GM15510 (cell line): ENCODE results near the gene MINDY1.

Experiments used
- POLR2A ChIP-seq: IDR thresholded peaks from 3 replicates; pipeline ENCODE4 v1.6.1; 2011; ENCODE audit warnings: borderline replicate concordance; ENCODE audit not compliant: insufficient read length; ENCODE audit errors: extremely low read depth

MINDY1 gene

GRCh38 chr1:151002611-151003010 lies 4.1 kb downstream of the MINDY1 start:
- TF ChIP-seq POLR2A = no peak

GRCh38 chr1:151002051-151002450 lies 4.7 kb downstream of the MINDY1 start:
- no peak for TF ChIP-seq POLR2A

GRCh38 chr1:151001602-151002001 lies 5.1 kb downstream of the MINDY1 start:
- no peak for TF ChIP-seq POLR2A

GRCh38 chr1:151000408-151000807 lies 6.3 kb downstream of the MINDY1 start:
- TF ChIP-seq POLR2A = no peak

GRCh38 chr1:150999926-151000325 lies 6.8 kb downstream of the MINDY1 start:
- TF ChIP-seq POLR2A = no peak

- no peak for TF ChIP-seq POLR2A
These were observed 7.5 kb downstream of the MINDY1 start for GRCh38 chr1:150999051-150999674.

- no peak for TF ChIP-seq POLR2A
These were observed 8.8 kb downstream of the MINDY1 start for GRCh38 chr1:150997949-150998348.

- no peak for TF ChIP-seq POLR2A
These were observed 9.4 kb downstream of the MINDY1 start for GRCh38 chr1:150997126-150997872.

- no peak for TF ChIP-seq POLR2A
These were observed 10.8 kb downstream of the MINDY1 start for GRCh38 chr1:150995896-150996295.

GRCh38 chr1:150995460-150995859 lies 11.2 kb downstream of the MINDY1 start:
- TF ChIP-seq POLR2A = no peak

- TF ChIP-seq POLR2A = no peak
These were observed 12.5 kb downstream of the MINDY1 start for GRCh38 chr1:150994248-150994647.

GRCh38 chr1:150992626-150993025 lies 14.1 kb downstream of the MINDY1 start:
- no peak for TF ChIP-seq POLR2A

- no peak for TF ChIP-seq POLR2A
These were observed 18.8 kb downstream of the MINDY1 start for GRCh38 chr1:150987924-150988323.

GRCh38 chr1:150985179-150985825 lies 21.4 kb downstream of the MINDY1 start:
- TF ChIP-seq POLR2A = no peak

GRCh38 chr1:150981805-150982712 lies 24.6 kb downstream of the MINDY1 start, which contains the start of gene ANXA9:
Gene ANXA9, plus strand, starts transcription at chr1:150982292. Its CDS starts 814 bp downstream, at chr1:150983106.
- TF ChIP-seq POLR2A = no peak
